Upper lobe of right lung (tissue), 1 donor: Measurements from ENCODE around the gene KRTAP5-7. TPM values are rescaled to one million over a fixed set of nuclear protein-coding genes. Genes with fewer than 3 reads are reported as not detected.

Source experiments
- ATAC-seq: fragments of 200-7000 bp; cut with Tn5 transposase; one replicate; pipeline ENCODE4 v1.9.1; 2020; ENCODE audit warnings: mild to moderate bottlenecking, moderate library complexity
- DNase-seq: peaks from one replicate; pipeline ENCODE4 v3.0.0-alpha.2; 2020
- H3K27ac ChIP-seq: fragments of 200-600 bp; one replicate; pipeline ENCODE4 v1.8.0; 2022
- H3K27me3 ChIP-seq: fragments of 200-600 bp; one replicate; pipeline ENCODE4 v1.8.0; 2022; ENCODE audit warnings: mild to moderate bottlenecking
- H3K36me3 ChIP-seq: fragments of 200-600 bp; one replicate; pipeline ENCODE4 v1.8.0; 2022
- H3K4me1 ChIP-seq: fragments of 200-600 bp; one replicate; pipeline ENCODE4 v1.8.0; 2022
- H3K4me3 ChIP-seq: fragments of 200-600 bp; one replicate; pipeline ENCODE4 v1.8.0; 2022; ENCODE audit warnings: mild to moderate bottlenecking
- H3K9me3 ChIP-seq: fragments of 200-600 bp; one replicate; pipeline ENCODE4 v1.8.0; 2022
- intact Hi-C: fragments of 100-400 bp; cut with DNase I; formaldehyde crosslinking; loops from one replicate; pipeline ENCODE4 v1.11.0; 2022
- total RNA-seq: library from RNA; stranded (reverse); fragmentation: NEBNext Ultra II Directional; extraction: Animal tissue kit (Norgen Biotek cat#: 25700); gene quantifications from one replicate; pipeline ENCODE4 v1.2.1, GENCODE V29; 2021
- TF ChIP-seq, protein P1 (sequence below): fragments of 200-600 bp; IDR thresholded peaks from one replicate; pipeline ENCODE4 v1.8.0; 2022; ENCODE audit warnings: antibody characterized with exemption
- donor health status: DM: no; HTN: yes; CAD: no; lungs with severe emphysema.

KRTAP5-7 gene
- total RNA-seq, 1 donor from 2014 or later = 0.46 TPM

DNA sequence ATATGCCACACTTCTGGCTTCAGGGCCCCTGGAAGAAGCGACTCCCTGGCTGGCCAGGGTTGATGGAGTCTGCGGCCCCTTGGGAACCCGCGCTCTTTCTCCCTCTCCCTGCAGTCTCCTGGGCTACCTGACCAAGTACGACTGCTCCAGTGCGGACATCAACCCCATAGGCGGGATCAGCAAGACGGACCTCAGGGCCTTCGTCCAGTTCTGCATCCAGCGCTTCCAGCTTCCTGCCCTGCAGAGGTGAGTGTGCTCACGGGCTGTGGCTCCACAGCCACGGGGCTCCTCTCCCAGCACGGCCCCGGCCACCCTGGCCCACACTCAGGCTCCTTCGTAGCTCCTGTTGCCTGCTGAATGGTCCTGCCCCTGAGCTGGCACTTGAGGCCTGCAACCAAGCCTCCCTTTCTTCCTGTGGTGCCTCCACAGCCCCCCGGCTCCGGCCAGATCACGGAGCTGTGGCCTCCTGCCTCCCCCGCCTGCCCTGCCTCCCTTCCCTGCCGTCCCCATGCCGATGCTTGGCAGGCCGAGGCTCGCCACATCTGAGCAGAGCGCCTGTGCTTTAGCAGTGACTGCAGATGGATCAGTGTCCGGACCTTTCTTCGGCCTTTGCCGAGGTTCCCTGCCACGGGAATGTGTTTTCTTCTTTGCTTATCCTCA lies 36.2 kb upstream of the KRTAP5-7 start:
- H3K36me3 ChIP-seq = peaks cover 79% of the 10 kb centered on the region
- H3K27me3 ChIP-seq = no peaks in the 10 kb centered on the region
- DNase-seq (peak; percentile 40), ATAC-seq (peak; percentile 5)
- no peaks in the 10 kb centered on the region for H3K9me3 ChIP-seq
- H3K27ac ChIP-seq = no peak overlapping the region
- H3K4me3 ChIP-seq = no peak overlapping the region
- H3K4me1 ChIP-seq = peaks cover 9% of the 10 kb centered on the region
- TF ChIP-seq, protein P1, sequence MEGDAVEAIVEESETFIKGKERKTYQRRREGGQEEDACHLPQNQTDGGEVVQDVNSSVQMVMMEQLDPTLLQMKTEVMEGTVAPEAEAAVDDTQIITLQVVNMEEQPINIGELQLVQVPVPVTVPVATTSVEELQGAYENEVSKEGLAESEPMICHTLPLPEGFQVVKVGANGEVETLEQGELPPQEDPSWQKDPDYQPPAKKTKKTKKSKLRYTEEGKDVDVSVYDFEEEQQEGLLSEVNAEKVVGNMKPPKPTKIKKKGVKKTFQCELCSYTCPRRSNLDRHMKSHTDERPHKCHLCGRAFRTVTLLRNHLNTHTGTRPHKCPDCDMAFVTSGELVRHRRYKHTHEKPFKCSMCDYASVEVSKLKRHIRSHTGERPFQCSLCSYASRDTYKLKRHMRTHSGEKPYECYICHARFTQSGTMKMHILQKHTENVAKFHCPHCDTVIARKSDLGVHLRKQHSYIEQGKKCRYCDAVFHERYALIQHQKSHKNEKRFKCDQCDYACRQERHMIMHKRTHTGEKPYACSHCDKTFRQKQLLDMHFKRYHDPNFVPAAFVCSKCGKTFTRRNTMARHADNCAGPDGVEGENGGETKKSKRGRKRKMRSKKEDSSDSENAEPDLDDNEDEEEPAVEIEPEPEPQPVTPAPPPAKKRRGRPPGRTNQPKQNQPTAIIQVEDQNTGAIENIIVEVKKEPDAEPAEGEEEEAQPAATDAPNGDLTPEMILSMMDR = no peak
- intact Hi-C loops = no loop called here

DNA sequence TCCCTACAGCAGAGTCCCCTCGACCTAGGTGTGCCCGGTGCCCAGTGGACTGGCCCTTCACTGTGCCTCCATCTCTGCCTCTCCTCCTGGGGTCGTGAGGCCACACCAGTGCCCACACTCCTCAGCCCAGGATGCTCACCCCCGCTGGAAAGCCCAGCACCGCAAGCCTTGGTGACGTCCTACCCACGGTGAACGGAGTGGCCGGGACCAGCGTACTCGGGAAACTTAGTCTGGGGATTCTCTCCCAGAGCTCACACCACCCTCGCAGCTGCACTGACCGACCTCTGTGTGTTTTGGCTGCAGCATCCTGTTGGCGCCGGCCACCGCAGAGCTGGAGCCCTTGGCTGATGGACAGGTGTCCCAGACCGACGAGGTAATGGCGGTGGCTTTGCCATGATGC lies 35.5 kb upstream of the KRTAP5-7 start:
- intact Hi-C loops = no loop called here
- peak; percentile 48 for DNase-seq
- ATAC-seq = peak; percentile 13
- H3K4me3 ChIP-seq = no peak overlapping the region
- no peaks in the 10 kb centered on the region for H3K9me3 ChIP-seq
- TF ChIP-seq, protein P1 = no peak
- H3K27ac ChIP-seq = no peak overlapping the region
- no peaks in the 10 kb centered on the region for H3K27me3 ChIP-seq
- H3K36me3 ChIP-seq = peaks cover 78% of the 10 kb centered on the region
- peaks cover 9% of the 10 kb centered on the region for H3K4me1 ChIP-seq

DNA sequence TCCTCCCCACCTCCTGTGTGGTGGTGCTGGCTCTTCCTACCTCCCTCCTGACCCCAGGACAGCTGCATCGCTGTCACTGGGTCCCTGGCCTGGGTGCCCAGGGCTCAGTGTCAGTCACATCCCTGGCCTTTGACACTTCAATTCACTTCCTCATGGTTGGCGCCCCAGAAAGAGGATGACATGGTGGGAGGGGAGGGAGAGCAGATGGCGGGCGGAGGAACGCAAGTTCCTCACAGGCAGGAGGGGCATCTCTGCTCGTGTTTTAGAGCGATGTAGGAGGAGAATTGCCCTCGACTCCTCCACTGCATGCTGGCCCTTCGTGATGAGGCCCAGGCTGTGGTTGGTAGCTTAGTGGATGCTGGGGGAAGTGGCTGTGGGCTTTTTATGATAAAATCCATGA lies 35.1 kb upstream of the KRTAP5-7 start:
- peaks cover 77% of the 10 kb centered on the region for H3K36me3 ChIP-seq
- DNase-seq = no peak
- peaks cover 9% of the 10 kb centered on the region for H3K4me1 ChIP-seq
- intact Hi-C loops = no loop called here
- no peak for ATAC-seq
- no peaks in the 10 kb centered on the region for H3K9me3 ChIP-seq
- no peak overlapping the region for H3K27ac ChIP-seq
- no peak overlapping the region for H3K4me3 ChIP-seq
- no peaks in the 10 kb centered on the region for H3K27me3 ChIP-seq
- TF ChIP-seq, protein P1 = no peak

DNA sequence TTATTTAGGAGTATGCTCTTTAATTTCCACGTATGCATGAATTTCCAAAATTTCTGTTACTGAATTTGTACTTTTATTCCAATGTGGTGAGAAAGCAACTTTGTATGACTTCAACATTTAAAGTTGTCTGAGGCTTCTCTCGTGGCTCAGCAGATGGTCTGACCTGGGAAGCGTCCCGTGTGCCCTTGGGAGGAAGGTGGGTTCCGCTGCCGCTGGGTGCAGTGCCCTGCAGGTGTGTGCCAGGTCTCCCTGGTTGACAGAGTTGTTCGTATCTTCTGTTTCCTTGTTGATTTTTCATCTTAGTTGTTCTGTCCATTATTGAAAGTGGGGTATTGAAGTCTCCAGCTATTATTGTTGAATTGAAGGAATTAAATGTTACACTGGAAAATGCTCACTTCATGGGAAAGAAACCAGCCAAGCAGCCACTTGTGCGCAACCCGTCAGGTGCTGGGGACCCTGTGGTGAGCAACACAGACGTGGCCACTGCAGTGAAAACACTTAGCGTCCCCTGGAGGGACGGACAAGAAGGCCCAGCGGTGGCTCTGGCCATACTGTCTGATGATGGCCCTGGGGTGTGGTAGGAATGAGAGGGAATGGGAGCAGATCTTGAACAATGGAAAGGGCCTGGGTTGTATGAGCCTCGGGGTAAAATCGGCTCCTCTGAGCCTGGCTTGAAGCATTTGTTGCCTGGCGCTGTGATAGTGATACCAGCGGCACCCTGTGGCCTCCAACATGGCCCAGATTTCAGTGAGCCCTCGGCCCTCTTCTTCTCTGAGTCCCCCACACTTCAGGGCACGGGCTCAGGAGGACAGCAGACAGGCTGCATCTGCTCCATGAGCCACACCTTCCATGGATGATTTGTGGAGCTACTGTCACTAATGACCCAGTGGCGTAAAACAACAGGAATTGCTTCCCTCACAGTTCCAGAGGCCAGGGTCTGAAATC lies 31.5 kb upstream of the KRTAP5-7 start:
- H3K36me3 ChIP-seq = peaks cover 92% of the 10 kb centered on the region

GRCh38 chr11:71496421-71496820 lies 30.6 kb upstream of the KRTAP5-7 start:
- Histone ChIP-seq H3K36me3 (peaks cover 92% of the 10 kb centered on the region), H3K27me3 (no peaks in the 10 kb centered on the region), H3K4me3 (no peak overlapping the region), H3K9me3 (no peaks in the 10 kb centered on the region), H3K4me1 (no peaks in the 10 kb centered on the region), H3K27ac (no peak overlapping the region)
- intact Hi-C loops = no loop called here
- TF ChIP-seq, protein P1 = no peak
- DNase-seq (no peak), ATAC-seq (no peak)

More for the DNA sequence above, 31.5 kb upstream of the KRTAP5-7 start:
- ATAC-seq = no peak
- no peak overlapping the region for H3K27ac ChIP-seq
- no peaks in the 10 kb centered on the region for H3K4me1 ChIP-seq
- TF ChIP-seq, protein P1 = no peak
- H3K9me3 ChIP-seq = no peaks in the 10 kb centered on the region
- no peak overlapping the region for H3K4me3 ChIP-seq
- no peak for DNase-seq
- no peaks in the 10 kb centered on the region for H3K27me3 ChIP-seq
- intact Hi-C loops = no loop called here
